ENCODE measurements around the gene ATP6V1F. TPM values are rescaled to one million over a fixed set of nuclear protein-coding genes. Genes with fewer than 3 reads are reported as not detected.

The ATP6V1F gene
- total RNA-seq, 1 donor = 76.7 TPM

- no peak for DNase-seq (ENCODE audit: low read depth)
- TF ChIP-seq CTCF (IDR thresholded peaks at IDR 0.05; ENCODE audit: insufficient read depth, low read length) = no peak
- no peak overlapping the region for H3K4me3 ChIP-seq (ENCODE audit: low read depth, low read length)
Observed at GRCh38 chr7:128903621-128904361, 41.1 kb downstream of the ATP6V1F start.

GRCh38 chr7:128904381-128905197 is 41.9 kb downstream of the ATP6V1F start:
- H3K4me3 ChIP-seq (ENCODE audit: low read depth, low read length) = no peak overlapping the region
- peak; percentile 63 for TF ChIP-seq CTCF (IDR thresholded peaks at IDR 0.05; ENCODE audit: insufficient read depth, low read length)
- peak; percentile 65 for DNase-seq (ENCODE audit: low read depth)

DNA sequence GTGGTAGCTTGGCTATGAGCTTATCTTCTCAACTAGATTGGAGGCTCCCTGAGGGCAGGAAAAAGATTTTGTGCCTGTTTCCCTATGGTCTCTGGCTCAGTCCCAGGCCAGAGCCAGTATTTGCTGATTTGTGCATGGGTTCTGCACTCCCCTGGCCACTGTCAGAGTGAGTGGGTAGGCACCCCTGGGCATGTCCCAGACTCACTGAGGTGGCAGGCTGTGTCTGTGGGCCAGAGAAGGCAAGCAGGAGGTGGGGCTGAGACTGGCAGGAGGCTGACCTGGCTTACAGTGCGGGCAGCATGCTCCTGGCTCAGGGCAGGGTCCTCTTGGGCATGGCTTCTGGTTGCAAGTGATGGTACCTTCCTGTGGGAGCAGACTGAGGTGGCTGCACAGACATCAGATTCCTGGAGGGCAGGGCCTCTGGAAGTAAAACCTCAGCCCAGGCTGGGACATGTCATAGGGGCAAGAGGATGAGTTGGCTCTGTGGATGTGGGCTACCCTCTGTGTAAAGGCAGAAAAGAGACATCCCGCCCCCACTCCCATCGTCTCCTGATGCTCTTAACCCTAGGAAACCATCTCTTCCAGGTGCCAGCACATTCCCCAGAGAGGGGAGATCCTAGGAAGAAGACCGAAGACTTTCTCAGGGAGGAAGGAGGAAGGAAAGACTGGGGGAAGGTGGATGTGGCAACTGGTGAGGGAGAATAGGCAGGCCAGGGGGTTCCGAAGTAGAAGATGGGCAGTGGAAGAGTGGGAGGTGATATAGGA is 43.5 kb downstream of the ATP6V1F start:
- TF ChIP-seq CTCF (IDR thresholded peaks at IDR 0.05; ENCODE audit: insufficient read depth, low read length) = no peak
- no peak for DNase-seq (ENCODE audit: low read depth)
- H3K4me3 ChIP-seq (ENCODE audit: low read depth, low read length) = no peak overlapping the region

- no peak overlapping the region for H3K4me3 ChIP-seq (ENCODE audit: low read depth, low read length)
- no peak for DNase-seq (ENCODE audit: low read depth)
- no peak for TF ChIP-seq CTCF (IDR thresholded peaks at IDR 0.05; ENCODE audit: insufficient read depth, low read length)
Observed at GRCh38 chr7:128906766-128907559, 44.3 kb downstream of the ATP6V1F start.

- no peak overlapping the region for H3K4me3 ChIP-seq (ENCODE audit: low read depth, low read length)
Observed at GRCh38 chr7:128908750-128909624, 46.3 kb downstream of the ATP6V1F start.

More at GRCh38 chr7:128908750-128909624, 46.3 kb downstream of the ATP6V1F start:
- DNase-seq (ENCODE audit: low read depth) = no peak
- TF ChIP-seq CTCF (IDR thresholded peaks at IDR 0.05; ENCODE audit: insufficient read depth, low read length) = no peak

All from fibroblast of the aortic adventitia (primary cell).